ENCODE results near the gene LMAN2L.

GRCh38 chr2:96703021-96703751, 36.7 kb downstream of the LMAN2L start:
- TF ChIP-seq, protein P1, sequence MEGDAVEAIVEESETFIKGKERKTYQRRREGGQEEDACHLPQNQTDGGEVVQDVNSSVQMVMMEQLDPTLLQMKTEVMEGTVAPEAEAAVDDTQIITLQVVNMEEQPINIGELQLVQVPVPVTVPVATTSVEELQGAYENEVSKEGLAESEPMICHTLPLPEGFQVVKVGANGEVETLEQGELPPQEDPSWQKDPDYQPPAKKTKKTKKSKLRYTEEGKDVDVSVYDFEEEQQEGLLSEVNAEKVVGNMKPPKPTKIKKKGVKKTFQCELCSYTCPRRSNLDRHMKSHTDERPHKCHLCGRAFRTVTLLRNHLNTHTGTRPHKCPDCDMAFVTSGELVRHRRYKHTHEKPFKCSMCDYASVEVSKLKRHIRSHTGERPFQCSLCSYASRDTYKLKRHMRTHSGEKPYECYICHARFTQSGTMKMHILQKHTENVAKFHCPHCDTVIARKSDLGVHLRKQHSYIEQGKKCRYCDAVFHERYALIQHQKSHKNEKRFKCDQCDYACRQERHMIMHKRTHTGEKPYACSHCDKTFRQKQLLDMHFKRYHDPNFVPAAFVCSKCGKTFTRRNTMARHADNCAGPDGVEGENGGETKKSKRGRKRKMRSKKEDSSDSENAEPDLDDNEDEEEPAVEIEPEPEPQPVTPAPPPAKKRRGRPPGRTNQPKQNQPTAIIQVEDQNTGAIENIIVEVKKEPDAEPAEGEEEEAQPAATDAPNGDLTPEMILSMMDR (IDR thresholded peaks at IDR 0.05), result no peak
- TF ChIP-seq POLR2A (IDR thresholded peaks at IDR 0.05), result no peak
